ENCODE results near the gene IL36B.

GRCh38 chr2:113002677-113003076, 50.0 kb downstream of the IL36B start:
- TF ChIP-seq CTCF (IDR thresholded peaks at IDR 0.05; ENCODE audit: poor library complexity) (no peak), EZH2 (IDR thresholded peaks at IDR 0.05; ENCODE audit: borderline replicate concordance) (no peak)

All from hepatocyte (in vitro differentiated cells).